ENCODE results near the gene CCDC33.

CCDC33 gene

DNA sequence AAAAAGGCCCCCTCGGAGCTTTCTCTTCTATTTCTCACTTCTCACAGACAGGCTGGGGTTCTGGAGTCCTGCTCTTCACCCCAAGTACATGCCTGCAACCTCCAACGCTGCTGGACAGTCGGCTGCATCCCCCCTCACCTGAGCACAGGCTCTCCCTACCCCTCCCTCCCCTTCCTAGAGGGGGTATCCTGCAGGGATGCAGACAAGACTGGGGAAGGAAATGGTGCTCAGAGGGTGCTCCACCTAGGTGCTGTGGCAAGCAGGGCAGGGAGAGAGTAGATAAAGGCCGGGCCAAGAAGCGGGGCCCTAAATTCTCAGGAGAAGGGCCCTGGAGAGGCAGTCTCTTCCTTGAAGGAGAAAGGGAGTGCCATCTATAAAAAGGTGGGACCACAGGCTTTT is 26.6 kb upstream of the CCDC33 start:
- no peak for DNase-seq

DNA sequence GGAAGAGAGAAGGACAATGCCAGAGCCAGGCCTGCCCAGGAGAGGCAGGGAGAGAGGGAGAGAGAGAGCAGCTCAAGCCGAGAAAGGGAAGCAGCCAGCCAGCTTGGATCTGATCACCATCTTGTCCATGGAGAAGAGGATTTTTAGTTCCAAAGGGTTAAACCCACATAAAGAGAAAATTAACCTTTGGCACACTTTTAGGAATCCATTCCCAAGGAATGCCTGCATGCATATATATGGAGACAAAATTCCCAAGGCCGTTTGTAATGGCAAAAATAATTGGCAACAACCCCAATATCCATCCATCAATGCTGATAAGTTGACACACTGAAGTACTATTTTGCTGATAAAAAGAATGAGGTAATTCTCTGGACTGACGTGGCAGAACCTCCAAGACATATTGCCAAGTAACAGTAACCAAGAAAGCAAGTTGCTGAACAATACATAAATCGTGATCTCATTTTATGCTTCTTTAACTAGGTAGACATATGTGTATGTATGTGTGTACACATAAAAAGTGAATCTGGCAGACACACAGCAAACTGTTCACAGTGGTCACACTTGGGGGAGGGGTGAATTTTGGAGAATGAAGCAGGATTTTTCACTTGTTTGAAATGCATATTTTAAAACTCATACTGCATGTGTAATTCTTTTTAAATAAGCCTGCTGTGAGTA is 26.0 kb upstream of the CCDC33 start:
- no peak for DNase-seq

DNA sequence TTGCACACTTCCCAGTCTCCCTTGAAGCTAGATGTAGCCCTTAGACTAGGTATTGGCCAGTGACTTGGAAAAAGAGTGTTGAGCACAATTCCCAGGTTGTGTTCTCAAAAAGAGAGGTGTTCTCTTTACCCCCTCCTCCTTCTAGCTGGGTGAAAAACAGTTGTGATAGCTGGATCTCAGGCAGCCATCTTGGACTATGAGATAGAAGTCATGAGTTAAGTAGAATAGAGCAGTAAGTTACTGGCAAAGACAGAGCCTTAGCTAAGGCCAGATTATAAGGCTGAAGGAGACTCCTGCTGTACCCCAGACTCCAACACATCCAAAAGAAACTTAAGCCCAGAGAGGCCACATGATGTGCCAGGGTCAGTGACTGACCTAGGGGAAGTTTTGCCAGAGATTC is 25.4 kb upstream of the CCDC33 start:
- DNase-seq = no peak

DNA sequence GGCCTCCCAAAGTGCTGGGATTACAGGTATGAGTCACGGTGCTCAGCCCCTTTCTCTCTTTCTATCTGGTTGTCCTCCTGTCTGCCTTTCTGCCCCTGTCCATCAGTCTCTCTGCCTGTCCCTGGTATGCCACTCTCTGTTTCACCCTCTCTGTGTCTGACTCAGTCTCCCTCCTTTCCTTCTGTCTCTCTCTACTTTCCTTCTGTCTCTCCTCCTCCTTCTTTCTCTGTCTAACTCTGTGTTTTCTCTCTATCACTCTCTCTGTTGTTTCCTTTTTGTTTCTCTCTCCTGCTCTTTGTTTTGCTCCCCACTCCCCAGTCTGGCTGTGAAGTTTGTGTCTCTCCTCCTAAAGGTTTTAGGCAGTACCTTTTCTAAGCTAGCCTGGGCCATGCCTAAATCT is 24.5 kb upstream of the CCDC33 start:
- no peak for DNase-seq

DNA sequence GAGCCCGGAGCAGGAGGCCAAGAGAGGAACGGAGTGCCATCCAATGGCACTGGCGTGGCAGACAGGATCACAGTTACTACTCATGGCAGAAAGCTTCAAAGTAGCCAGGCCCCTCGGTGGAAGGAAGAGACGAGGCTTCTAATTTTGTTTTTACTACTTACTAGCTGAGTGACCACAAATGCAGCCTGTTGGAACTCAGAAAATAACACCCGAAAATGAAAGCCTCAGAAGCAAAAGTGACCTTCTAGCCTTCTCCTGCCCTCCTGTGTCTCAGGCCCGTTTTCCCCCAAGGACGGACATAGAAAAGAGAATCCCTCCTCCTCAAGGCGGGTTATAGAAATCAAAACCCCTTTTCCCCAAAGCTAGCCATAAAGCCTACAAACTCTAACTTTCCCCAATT is 23.6 kb upstream of the CCDC33 start:
- no peak for DNase-seq

DNA sequence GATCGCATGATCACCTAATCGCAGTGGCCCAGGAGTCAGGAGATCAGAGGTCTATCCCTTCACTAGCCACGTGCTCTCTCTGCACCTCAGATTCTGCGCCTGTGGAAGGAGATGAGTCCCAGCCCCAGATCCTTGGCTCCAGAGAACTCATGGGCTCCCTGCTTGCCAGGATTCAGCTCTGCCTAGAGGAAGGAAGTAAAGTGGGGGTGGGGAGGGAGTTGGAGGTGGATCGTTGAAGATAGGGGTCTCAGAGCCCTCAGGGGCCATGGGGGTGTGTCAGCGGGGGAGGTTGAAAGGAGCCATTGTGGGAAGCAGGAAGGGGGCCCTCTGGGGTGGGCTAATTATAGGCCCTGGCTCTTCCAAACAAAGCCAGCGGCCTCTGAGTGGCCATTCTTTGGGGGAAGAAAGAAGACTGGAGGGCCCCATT is 22.3 kb upstream of the CCDC33 start:
- DNase-seq = no peak

DNA sequence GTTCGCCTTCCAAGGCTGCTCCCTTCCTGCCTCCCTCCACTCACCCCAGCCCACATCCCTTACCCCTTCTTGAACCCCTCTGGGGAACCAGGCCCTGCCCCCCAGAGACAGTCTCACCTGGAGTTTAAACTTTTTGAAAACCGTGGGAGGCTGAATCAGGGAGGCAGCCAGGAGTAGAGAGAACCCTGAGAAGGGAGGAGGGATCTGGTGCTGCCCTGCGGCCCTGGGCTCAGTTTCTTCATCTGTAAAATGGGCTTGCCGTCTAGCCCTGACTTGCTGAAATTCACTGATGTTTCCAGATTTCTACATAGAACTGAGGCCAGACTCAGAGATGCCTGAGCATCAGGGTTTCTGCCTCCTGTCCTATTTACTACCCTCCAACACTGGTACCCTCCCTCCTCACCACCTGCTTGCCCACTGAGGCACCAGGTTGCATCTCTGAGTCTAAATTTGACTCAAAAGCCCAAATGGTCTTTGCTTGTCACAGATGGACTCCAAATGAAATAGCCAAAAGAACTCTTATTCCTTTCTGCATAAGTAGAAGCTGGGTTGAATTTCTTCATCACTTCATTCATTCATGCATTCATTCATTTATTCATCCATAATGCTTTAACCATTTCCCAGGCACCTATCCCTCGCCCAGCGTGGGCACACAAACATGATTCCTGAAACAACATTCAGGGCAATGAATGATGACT is 21.7 kb upstream of the CCDC33 start:
- DNase-seq = no peak

DNA sequence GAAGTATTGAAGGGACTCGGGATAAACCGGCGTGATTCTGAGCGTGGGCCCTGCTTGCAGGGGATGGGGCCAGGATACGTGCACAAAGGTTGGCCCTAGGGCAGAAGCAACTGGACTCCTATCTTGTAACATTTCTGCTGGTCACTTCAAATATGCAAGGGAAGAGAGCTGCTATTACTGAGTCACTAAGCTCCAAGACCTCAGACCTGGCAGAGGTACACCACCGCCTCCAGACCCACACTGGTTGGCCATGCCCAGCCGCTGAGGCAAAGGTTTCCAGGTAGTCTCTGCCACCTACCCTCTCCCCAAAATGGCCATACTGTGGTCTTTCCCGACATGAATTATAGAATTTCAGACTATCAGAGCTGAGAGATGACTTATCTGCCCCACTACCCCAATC is 20.2 kb upstream of the CCDC33 start:
- DNase-seq = no peak

DNA sequence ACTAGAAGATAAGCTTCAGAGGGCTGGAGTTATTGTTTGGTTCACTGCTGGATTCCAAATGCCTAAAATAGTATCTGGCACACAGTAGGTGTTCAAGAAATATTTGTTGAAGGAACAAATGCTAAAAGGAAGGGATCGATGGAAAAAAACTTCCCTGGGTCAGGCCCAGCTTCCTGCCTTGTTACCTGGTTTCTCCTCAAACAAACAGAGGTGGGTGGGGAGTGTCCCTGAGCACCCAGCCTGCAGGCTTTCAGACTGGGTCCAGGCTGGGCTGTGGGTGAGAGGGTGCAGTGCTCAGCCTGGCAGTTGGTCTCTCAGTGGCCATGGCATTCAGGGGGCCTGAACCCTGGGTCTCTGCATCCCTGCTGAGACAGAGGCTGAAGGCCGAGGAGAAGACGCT is 19.2 kb upstream of the CCDC33 start:
- no peak for DNase-seq

DNA sequence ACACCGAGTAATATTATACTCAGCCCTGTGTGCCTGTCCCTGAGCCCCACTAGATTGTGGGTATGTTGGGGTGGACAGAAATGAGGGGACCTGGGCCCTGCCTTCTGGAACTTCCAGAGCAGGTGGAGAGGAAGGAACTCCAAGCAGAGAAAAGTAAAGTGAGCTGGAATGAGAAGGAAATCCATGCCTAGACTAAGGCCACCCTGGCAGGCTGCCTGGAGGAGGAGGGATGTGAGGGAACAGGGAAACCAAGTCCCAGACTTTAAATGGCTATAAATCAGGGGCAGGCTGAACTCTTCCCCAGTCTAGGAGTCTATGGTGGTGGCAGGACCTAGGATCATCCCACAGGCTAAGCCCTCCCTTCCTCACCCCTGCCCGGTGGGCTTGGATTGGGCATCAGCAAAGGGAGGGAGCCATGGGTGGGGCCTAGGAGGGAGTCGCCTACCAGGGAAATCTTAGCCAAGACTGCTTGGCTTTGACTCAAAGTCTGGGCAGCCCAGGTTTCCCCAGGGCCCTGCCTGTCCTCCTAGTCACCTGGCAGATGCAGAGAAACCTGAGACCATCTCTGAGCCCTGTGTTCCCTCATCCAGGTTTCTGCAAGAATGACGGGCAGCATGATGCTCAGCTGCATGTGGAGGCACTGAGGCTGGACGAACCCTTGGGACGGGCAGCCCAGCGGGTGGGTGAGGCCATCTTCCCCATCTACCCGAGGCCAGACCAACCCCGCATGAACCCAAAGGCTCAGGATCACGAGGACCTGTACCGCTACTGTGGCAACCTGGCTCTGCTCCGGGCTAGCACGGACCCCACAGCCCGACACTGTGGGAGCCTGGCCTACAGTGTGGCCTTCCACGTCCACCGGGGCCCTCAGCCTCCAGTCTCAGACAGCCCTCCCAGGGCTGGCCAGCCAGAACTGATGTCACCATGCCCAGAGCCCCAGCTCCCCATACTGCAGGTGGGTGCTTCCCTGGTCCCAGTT is 17.9 kb upstream of the CCDC33 start:
- no peak for DNase-seq

DNA sequence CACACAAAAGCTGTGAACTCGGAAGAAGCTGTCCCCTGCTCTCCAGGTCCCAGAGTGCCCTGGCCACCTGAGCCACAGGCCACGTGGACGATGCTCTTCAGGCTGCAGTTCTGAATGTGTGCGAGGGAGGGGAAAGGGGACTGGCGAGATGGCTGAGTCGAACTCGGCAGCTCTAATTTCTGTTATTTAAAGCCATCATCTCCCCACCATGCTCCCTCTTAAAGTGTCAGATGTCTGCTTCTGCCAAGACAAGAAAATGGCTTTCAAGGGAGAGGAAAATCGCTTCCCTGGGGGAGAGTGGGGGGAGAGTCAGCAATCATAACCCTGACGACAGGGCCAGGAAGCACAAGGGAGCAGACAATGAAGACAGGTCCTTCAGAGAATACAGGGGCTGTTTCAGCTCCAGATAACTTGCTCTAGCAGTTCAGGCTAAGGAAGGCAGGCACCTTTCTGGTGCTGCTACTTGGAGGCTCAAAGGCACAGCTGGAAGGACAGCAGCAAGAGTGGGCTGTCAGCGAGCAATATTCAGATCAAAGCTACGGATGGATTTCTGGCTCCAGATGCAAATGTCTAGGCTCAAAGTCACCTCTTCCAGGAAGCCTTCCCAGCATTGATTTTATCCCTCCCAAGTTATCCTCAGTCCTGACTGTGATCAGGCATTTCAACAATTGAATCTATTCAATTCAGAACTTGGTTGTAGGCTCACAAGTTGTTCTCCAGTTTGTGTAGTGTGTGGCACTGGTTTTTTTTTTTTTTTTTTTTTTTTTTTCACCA is 15.5 kb upstream of the CCDC33 start:
- DNase-seq = no peak

DNA sequence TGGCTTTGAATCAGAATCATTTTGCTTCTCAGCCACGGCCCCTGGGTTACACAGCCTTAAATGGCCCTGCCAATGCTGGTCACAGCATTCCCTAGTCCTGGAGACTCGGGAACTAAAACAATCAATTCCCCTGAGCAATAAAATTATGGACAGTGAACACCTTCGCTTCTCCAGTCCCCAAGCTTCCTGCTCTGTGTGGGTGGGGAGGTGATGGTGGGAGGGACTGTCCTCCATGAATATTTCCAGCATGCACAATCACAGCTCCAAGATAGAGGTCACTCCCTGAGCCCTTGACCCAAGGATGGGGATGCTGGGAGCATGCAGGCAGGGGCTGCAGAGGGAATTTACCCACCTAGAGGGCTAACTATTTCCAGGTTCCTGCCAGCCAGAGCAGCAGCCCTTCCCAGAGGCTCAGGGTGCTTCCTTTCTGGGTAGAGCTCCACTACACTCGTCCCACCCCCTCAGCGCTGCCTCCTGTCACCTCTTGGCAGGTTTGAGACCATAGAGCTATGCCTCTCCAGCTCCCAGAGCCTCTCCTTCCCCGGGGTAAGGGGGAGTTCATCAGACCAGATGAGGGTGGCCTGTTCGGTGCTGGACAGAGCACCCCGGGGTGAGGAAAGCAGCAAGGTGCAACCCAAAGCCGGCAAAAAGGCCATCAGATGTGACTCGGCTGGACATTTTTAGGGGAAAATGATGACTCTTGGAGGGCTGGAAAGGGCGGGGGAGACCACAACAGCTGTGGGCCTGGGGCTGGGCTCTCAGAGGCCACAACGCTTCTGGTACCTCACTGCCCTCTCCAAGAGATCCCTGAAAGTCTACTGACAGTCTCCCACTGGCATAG is 14.5 kb upstream of the CCDC33 start:
- DNase-seq = no peak

DNA sequence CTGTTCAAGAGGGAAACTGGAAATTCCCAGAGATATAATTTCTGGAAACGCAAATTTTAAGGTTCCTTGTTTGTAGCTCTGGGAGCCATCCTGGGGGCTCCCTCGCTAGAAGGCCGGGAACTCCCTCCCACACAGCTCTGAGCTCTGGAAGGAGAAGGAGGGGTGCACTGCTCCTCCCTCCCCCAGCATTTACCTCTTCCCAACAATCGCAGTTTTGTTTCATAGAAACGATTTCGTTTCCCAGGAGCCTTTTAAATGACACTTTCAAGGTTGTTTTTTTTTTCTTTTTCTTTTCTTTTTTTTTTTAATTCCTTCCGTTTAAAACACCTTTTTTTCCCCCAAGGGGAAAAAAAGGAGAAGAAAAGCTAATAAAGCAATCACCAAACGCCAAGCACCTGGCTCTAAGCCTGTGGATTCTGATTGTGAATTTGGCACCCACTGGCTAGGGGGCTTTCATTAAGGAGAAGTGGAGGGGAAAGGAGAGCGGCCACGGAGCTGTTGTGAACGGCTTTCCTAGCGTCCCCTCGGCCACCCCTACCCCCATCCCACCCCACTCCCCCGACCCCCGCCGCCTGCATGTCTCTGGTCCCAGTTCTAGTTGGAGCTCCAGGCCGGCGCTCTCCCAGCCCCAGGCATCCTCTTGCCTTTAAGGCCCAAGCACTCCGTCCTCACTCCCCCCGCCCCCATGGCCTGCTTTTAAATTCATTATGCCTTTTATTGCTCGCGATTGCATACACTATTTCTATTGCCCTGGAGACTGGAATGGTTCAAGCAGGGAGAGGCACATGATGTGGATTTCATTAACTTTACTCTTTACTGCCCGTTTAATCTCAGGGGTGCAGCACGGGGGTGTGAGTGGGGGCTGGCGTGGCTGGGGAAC is 13.6 kb upstream of the CCDC33 start:
- no peak for DNase-seq

DNA sequence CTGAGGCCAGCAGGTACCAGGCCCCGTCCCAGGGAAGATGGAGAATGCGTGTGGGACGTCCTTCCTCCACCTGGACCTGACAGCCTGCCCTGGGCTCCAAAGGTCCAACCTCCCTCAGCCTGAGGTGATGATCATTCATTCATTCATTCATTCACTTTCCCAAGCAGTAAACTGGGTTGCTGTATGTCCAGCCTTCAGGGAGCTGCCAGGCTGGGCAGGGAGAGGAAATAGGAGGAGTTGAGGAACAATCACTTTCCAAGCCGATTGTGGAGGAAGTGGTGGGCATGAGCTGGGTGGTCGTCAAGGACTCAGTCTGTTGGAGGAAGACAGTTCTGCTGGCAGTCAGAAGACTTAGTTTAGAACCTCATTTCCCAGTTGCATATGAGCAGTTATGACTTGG is 10.2 kb upstream of the CCDC33 start:
- DNase-seq = no peak

DNA sequence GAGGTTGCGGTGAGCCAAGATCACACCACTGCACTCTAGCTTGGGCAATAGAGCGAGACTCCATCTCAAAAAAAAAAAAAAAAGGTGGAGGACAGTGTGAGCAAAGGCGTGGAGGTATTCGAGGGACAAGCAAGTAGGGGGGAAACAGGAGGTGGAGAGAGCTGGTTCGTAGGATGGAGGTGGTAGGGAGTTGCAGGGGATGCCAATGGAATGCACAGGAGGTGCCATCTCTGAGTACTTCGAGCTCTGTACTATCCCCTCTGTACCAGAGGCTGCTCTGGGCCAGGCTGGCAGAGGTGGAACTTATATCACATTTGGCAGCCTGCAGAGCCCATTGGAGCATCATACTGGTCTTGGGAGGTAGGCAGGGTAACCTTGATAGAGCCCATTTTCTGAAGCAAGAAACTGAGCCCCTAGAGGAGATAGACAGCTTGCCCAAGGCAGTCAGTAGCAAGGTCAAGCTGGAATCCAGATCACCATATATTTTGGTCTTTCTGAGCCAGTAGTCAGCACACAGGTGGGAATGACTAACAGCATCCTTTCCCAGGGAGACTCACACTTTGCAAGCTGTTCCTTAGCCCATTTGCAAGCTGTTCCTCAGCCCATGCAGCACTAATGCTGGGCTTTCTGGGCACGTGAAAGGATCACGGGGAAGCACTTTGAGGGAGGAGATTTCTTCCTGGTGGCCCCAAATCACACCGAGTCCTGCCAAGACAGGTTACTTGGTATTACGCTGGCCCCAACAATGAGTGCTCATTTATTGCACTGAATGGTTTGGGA is 9.2 kb upstream of the CCDC33 start:
- no peak for DNase-seq

DNA sequence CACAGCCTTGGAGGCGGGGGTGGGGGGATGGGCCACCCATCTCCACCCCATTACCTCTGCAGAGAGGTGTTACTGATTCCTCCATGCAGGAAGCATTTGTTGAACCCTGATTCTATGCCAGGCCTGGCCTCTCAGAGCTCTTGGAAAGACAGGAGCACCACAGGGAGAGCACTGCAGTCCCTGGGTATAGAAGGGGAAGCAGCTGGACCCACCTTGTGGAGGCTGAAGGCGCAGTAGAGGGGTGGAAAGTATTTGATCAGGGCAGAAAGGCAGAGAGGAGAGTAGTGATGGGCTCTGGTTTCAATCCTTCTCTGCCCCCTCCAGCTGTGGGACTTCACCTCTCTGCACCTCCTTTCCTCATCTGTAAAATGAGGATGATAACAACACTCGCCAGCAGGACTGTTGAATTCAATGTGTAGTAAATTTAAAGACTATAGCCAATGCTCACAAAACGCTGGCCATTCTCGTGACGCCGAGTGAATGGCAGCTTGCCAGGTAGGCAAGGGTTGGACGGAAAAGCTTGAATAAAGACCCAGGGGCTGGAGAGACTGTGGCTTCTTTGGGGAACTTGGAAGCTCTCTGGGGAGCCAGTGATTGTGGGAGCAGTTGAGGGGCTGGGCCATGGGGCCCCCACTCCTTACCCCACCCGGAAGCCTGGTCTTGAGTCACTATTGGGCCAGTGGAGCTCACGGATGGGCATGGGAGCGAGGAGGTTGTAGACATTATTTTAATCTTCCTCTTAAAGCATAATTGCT is 8.0 kb upstream of the CCDC33 start:
- DNase-seq = no peak

DNA sequence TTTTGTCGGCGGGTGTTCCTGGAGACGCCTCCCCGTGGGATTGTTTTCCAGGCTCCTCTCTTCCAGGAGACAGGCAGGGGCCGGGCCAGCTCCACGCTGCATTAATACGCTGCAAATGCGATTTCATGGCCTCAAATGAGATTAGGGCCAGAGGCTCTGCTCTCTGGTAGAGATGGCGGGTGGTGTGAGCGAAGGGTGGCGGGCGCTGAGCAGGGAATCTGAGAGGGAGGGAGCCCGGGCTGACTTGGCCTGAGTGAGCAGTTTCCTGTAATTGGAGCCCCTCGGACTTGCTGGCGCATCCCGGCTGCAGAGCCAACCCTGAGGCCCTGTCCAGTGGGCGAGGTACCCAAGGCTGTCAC is 7.4 kb upstream of the CCDC33 start:
- DNase-seq = no peak

DNA sequence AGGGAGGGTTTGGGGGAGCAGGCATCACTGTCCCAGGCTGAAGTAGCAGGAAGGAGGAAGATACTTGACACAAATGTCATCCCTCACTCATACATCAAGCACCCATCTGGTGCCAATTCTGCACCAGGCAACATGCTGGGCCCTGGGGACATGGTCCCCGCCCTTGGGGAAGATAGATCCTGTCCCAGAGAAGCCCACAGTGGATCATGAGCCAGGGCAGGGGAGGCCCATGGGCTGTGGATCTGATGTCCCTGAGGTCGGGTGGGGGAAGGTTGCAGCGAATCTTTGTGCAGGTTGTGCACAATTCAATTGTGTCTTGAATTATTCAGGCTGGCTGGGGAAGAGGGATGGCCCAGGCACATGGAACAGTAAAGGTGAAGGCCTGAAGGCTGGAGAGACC is 6.4 kb upstream of the CCDC33 start:
- no peak for DNase-seq

DNA sequence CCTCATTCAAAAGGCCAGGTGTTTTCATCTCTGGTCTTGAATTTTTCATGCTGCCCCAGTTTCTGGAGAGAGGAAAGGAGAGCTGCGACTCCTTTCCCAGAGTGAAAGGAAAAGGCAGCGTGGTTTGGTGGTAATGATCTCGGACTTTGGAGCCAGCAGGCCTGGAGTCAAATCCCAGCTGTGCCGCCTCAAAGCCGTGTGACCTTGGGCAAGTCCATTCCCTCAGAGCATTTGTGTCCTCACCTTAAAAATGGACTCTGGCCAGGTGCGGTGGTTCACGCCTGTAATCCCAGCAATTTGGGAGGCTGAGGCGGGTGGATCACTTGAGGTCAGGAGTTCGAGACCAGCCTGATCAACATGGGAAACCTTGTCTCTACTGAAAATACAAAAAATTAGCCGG is 4.7 kb upstream of the CCDC33 start:
- DNase-seq = no peak
